Smooth muscle cell (in vitro differentiated cells): Measurements from ENCODE around the gene MAPT. TPM values are rescaled to one million over a fixed set of nuclear protein-coding genes. Genes with fewer than 3 reads are reported as not detected.

Source experiments
- DNase-seq: peaks from one replicate; lab custom pipeline; 2025; ENCODE audit not compliant: unreplicated experiment; lab: John Stamatoyannopoulos, UW
- H2AFZ ChIP-seq: fragments of 200-600 bp; sonication (generic); 2 replicates; pipeline ENCODE4 v1.6.0; 2016; ENCODE audit warnings: antibody characterized with exemption, low read depth, mild to moderate bottlenecking
- H3F3A ChIP-seq: fragments of 200-600 bp; sonication (generic); 2 replicates; pipeline ENCODE4 v1.6.0; 2017; ENCODE audit warnings: antibody characterized with exemption, low read depth
- H3K27ac ChIP-seq: fragments of 200-600 bp; sonication (generic); 2 replicates; pipeline ENCODE4 v1.5.1; 2016; ENCODE audit warnings: low read depth, mild to moderate bottlenecking
- H3K27me3 ChIP-seq: fragments of 200-600 bp; sonication (generic); 2 replicates; pipeline ENCODE4 v1.6.1; 2016; ENCODE audit warnings: low read depth, mild to moderate bottlenecking
- H3K36me3 ChIP-seq: fragments of 200-600 bp; sonication (generic); 2 replicates; pipeline ENCODE4 v1.5.1; 2016; ENCODE audit warnings: low read depth
- H3K4me1 ChIP-seq: fragments of 200-600 bp; sonication (generic); 2 replicates; pipeline ENCODE4 v1.5.1; 2016; ENCODE audit warnings: low read depth
- H3K4me2 ChIP-seq: fragments of 200-600 bp; sonication (generic); 2 replicates; pipeline ENCODE4 v1.6.0; 2016; ENCODE audit warnings: mild to moderate bottlenecking
- H3K4me3 ChIP-seq: fragments of 200-600 bp; sonication (generic); 2 replicates; pipeline ENCODE4 v1.5.1; 2016; ENCODE audit warnings: mild to moderate bottlenecking
- H3K79me2 ChIP-seq: fragments of 200-600 bp; sonication (generic); 2 replicates; pipeline ENCODE4 v1.6.0; 2016; ENCODE audit warnings: low read depth, mild to moderate bottlenecking
- H3K9ac ChIP-seq: fragments of 200-600 bp; sonication (generic); 2 replicates; pipeline ENCODE4 v1.6.0; 2016; ENCODE audit warnings: low read depth
- H3K9me3 ChIP-seq: fragments of 200-600 bp; sonication (generic); replicated peaks from 2 replicates; pipeline ENCODE4 v1.5.1; 2016; ENCODE audit warnings: low read depth
- H4K20me1 ChIP-seq: fragments of 200-600 bp; sonication (generic); 2 replicates; pipeline ENCODE4 v1.6.0; 2016; ENCODE audit warnings: low read depth
- CTCF ChIP-seq: fragments of 200-600 bp; sonication (generic); IDR thresholded peaks from 2 replicates; pipeline ENCODE4 v1.5.1; 2017; ENCODE audit warnings: borderline replicate concordance, mild to moderate bottlenecking, antibody characterized with exemption; ENCODE audit not compliant: insufficient read depth, poor library complexity, severe bottlenecking
- WGBS: methylation state at CpG from one replicate; pipeline ENCODE4 v1.1.7; 2016; ENCODE audit warnings: low lambda C conversion rate; 5-methylcytosine and 5-hydroxymethylcytosine counted together
- polyA plus RNA-seq: library from polyadenylated mRNA; unstranded; fragments of >200 nt; fragmentation: Nextera tagmentation; extraction: Ambion mirVana; gene quantifications from 2 replicates; pipeline ENCODE4 v1.2.1, GENCODE V29; 2016
- total RNA-seq: library from RNA; depleted of rRNA; stranded (reverse); fragments of >200 nt; gene quantifications from 2 replicates; pipeline ENCODE4 v1.2.3, GENCODE V29; 2014

Gene MAPT
- total and polyA plus RNA-seq, 2 experiments from 2014 or later: 0.49 to 1.7 TPM

GRCh38 chr17:46026166-46027047 lies 132.1 kb downstream of the MAPT start:
- 88% methylated on average over 17 of the region's 17 CpGs for WGBS
- peaks cover 7% of the 10 kb centered on the region for H3K4me1 ChIP-seq

GRCh38 chr17:46027048-46027975 lies 133.0 kb downstream of the MAPT start:
- Histone ChIP-seq H3K79me2 (no peaks in the 10 kb centered on the region), H3K4me2 (no peak overlapping the region), H2AFZ (no peak overlapping the region), H3K4me1 (peaks cover 7% of the 10 kb centered on the region), H3K36me3 (no peaks in the 10 kb centered on the region), H3K27ac (no peak overlapping the region), H3K4me3 (no peak overlapping the region), H4K20me1 (peaks cover 27% of the 10 kb centered on the region), H3F3A (no peaks in the 10 kb centered on the region), H3K27me3 (no peaks in the 10 kb centered on the region), H3K9ac (no peak overlapping the region), H3K9me3 (no peaks in the 10 kb centered on the region)
- TF ChIP-seq CTCF: no peak
- 93% methylated on average over 12 of the region's 12 CpGs for WGBS
- DNase-seq: no peak

More at GRCh38 chr17:46026166-46027047, 132.1 kb downstream of the MAPT start:
- no peak for DNase-seq
- no peak overlapping the region for H2AFZ ChIP-seq
- H3K27me3 ChIP-seq: no peaks in the 10 kb centered on the region
- no peaks in the 10 kb centered on the region for H3K79me2 ChIP-seq
- no peaks in the 10 kb centered on the region for H3K36me3 ChIP-seq
- no peak overlapping the region for H3K27ac ChIP-seq
- no peaks in the 10 kb centered on the region for H3K9me3 ChIP-seq
- no peak for TF ChIP-seq CTCF
- H3F3A ChIP-seq: no peaks in the 10 kb centered on the region
- H4K20me1 ChIP-seq: peaks cover 27% of the 10 kb centered on the region
- H3K9ac ChIP-seq: no peak overlapping the region
- no peak overlapping the region for H3K4me2 ChIP-seq
- no peak overlapping the region for H3K4me3 ChIP-seq

GRCh38 chr17:46027976-46028325 lies 133.6 kb downstream of the MAPT start:
- no peak overlapping the region for H3K27ac ChIP-seq
- H3K9ac ChIP-seq: no peak overlapping the region
- no peaks in the 10 kb centered on the region for H3K9me3 ChIP-seq
- no peak for DNase-seq
- H3K4me1 ChIP-seq: peaks cover 7% of the 10 kb centered on the region
- no peak for TF ChIP-seq CTCF
- no peaks in the 10 kb centered on the region for H3K27me3 ChIP-seq
- WGBS: 90% methylated on average over 4 of the region's 4 CpGs
- no peaks in the 10 kb centered on the region for H3K79me2 ChIP-seq
- no peak overlapping the region for H2AFZ ChIP-seq
- no peaks in the 10 kb centered on the region for H3F3A ChIP-seq
- peaks cover 27% of the 10 kb centered on the region for H4K20me1 ChIP-seq
- H3K4me2 ChIP-seq: no peak overlapping the region
- H3K4me3 ChIP-seq: no peak overlapping the region
- H3K36me3 ChIP-seq: no peaks in the 10 kb centered on the region
